Putamen (tissue), 1 donor: ENCODE measurements around the gene PPM1M.

Source experiments
- DNase-seq: peaks from one replicate; pipeline ENCODE4 v3.0.0-alpha.2; 2016; ENCODE audit warnings: low spot score

PPM1M gene

GRCh38 chr3:52216585-52217408 is 28.8 kb upstream of the PPM1M start:
- no peak for DNase-seq

GRCh38 chr3:52217409-52217805 is 28.2 kb upstream of the PPM1M start:
- DNase-seq = no peak

GRCh38 chr3:52218026-52218425 is 27.5 kb upstream of the PPM1M start:
- no peak for DNase-seq

- no peak for DNase-seq
These were observed 27.1 kb upstream of the PPM1M start for GRCh38 chr3:52218454-52218853.

GRCh38 chr3:52218937-52219650 is 26.5 kb upstream of the PPM1M start:
- no peak for DNase-seq

- peak; percentile 72 for DNase-seq
These were observed 25.1 kb upstream of the PPM1M start for GRCh38 chr3:52220380-52221026.

GRCh38 chr3:52221141-52221562 is 24.4 kb upstream of the PPM1M start:
- no peak for DNase-seq

- no peak for DNase-seq
These were observed 23.8 kb upstream of the PPM1M start for GRCh38 chr3:52221563-52222318.

GRCh38 chr3:52222319-52223221 is 23.0 kb upstream of the PPM1M start:
- no peak for DNase-seq

- DNase-seq = no peak
These were observed 21.8 kb upstream of the PPM1M start for GRCh38 chr3:52223449-52224408.

- no peak for DNase-seq
These were observed 19.9 kb upstream of the PPM1M start, which contains the start of gene TLR9 for GRCh38 chr3:52225452-52226228. Gene TLR9, minus strand, starts transcription at chr3:52225645. Its CDS starts 116 bp downstream, at chr3:52225529.

GRCh38 chr3:52226229-52226817 is 19.2 kb upstream of the PPM1M start:
- no peak for DNase-seq

- no peak for DNase-seq
These were observed 18.4 kb upstream of the PPM1M start for GRCh38 chr3:52227117-52227516.

- DNase-seq = no peak
These were observed 17.8 kb upstream of the PPM1M start for GRCh38 chr3:52227766-52228165.

GRCh38 chr3:52228266-52228665 is 17.3 kb upstream of the PPM1M start:
- DNase-seq = no peak

GRCh38 chr3:52228751-52229291 is 16.7 kb upstream of the PPM1M start:
- no peak for DNase-seq

- no peak for DNase-seq
These were observed 15.9 kb upstream of the PPM1M start for GRCh38 chr3:52229656-52230055.

GRCh38 chr3:52230461-52230860 is 15.1 kb upstream of the PPM1M start:
- DNase-seq = no peak
